MM.1S (cell line): Measurements from ENCODE around the gene PIGU.
"Not testable (repeated sequence)": the region's sequence is repeated elsewhere in the genome, so short reads cannot be mapped to it uniquely, and the experiment has no call there.

Experiments
- DNase-seq: peaks from one replicate; pipeline ENCODE4 v3.0.0-alpha.2; 2015
- H2AFZ ChIP-seq: fragments of 300-600 bp; sonication (generic); 2 replicates; pipeline ENCODE4 v1.6.0; 2016; ENCODE audit warnings: antibody characterized with exemption, low read length
- H3F3A ChIP-seq: fragments of 300-600 bp; sonication (generic); 2 replicates; pipeline ENCODE4 v1.6.1; 2016; ENCODE audit warnings: mild to moderate bottlenecking, antibody characterized with exemption, low read length, moderate library complexity, mixed read lengths; ENCODE audit not compliant: insufficient read depth
- H3K27ac ChIP-seq: fragments of 300-600 bp; sonication (generic); 2 replicates; pipeline ENCODE4 v1.5.1; 2016; ENCODE audit warnings: mild to moderate bottlenecking, low read length
- H3K27me3 ChIP-seq: fragments of 300-600 bp; sonication (generic); replicated peaks from 2 replicates; pipeline ENCODE4 v1.6.0; 2016; ENCODE audit warnings: low read length; ENCODE audit not compliant: insufficient read depth
- H3K36me3 ChIP-seq: fragments of 300-600 bp; sonication (generic); replicated peaks from 2 replicates; pipeline ENCODE4 v1.6.1; 2016; ENCODE audit warnings: mild to moderate bottlenecking, low read length, mixed read lengths; ENCODE audit not compliant: insufficient read depth
- H3K4me1 ChIP-seq: fragments of 300-600 bp; sonication (generic); 2 replicates; pipeline ENCODE4 v1.6.1; 2016; ENCODE audit warnings: low read length, mixed read lengths
- H3K4me2 ChIP-seq: fragments of 300-600 bp; sonication (generic); 2 replicates; pipeline ENCODE4 v1.6.0; 2016; ENCODE audit warnings: low read depth, low read length
- H3K4me3 ChIP-seq: fragments of 300-600 bp; sonication (generic); 2 replicates; pipeline ENCODE4 v1.5.1; 2016; ENCODE audit warnings: low read length, mixed read lengths
- H3K79me2 ChIP-seq: fragments of 300-600 bp; sonication (generic); 2 replicates; pipeline ENCODE4 v1.6.1; 2016; ENCODE audit warnings: mixed run types, low read length, mixed read lengths
- H3K9ac ChIP-seq: fragments of 300-600 bp; sonication (generic); 2 replicates; pipeline ENCODE4 v1.6.1; 2016; ENCODE audit warnings: low read length, mixed read lengths
- H3K9me2 ChIP-seq: fragments of 300-600 bp; sonication (generic); replicated peaks from 2 replicates; pipeline ENCODE4 v1.6.1; 2016; ENCODE audit warnings: mild to moderate bottlenecking, low read length, mixed read lengths; ENCODE audit not compliant: insufficient read depth
- H3K9me3 ChIP-seq: fragments of 300-600 bp; sonication (generic); replicated peaks from 2 replicates; pipeline ENCODE4 v1.6.1; 2016; ENCODE audit warnings: mild to moderate bottlenecking, low read length, mixed read lengths; ENCODE audit not compliant: insufficient read depth
- H4K20me1 ChIP-seq: fragments of 300-600 bp; sonication (generic); 2 replicates; pipeline ENCODE4 v1.6.1; 2016; ENCODE audit warnings: mild to moderate bottlenecking, low read length, moderate library complexity, mixed read lengths; ENCODE audit not compliant: insufficient read depth
- CTCF ChIP-seq: fragments of 300-600 bp; sonication (generic); IDR thresholded peaks from 2 replicates; pipeline ENCODE4 v1.5.1; 2016; ENCODE audit warnings: antibody characterized with exemption, low read length, mixed read lengths
- EZH2 ChIP-seq: fragments of 300-600 bp; sonication (generic); optimal IDR thresholded peaks from 2 replicates; pipeline ENCODE3; 2017; ENCODE audit warnings: low read depth, mild to moderate bottlenecking, antibody characterized with exemption, low read length, mixed read lengths
- EZH2phosphoT487 ChIP-seq: fragments of 300-600 bp; sonication (generic); IDR thresholded peaks from 2 replicates; pipeline ENCODE4 v1.6.1; 2018; ENCODE audit warnings: antibody characterized with exemption, low read length

The PIGU gene

GRCh38 chr20:34621036-34621343 is 55.9 kb downstream of the PIGU start:
- Histone ChIP-seq H3K36me3 (no peaks in the 10 kb centered on the region), H3K27ac (no peak overlapping the region), H2AFZ (no peak overlapping the region), H4K20me1 (no peaks in the 10 kb centered on the region), H3K9ac (no peak overlapping the region), H3K4me2 (no peak overlapping the region), H3K9me3 (no peaks in the 10 kb centered on the region), H3K27me3 (no peaks in the 10 kb centered on the region), H3K79me2 (no peaks in the 10 kb centered on the region), H3K9me2 (no peaks in the 10 kb centered on the region), H3F3A (no peaks in the 10 kb centered on the region), H3K4me1 (0 out of 2 replicates have a peak, but pooled peaks cover 3% of the 10 kb centered on the region), H3K4me3 (no peak overlapping the region)
- TF ChIP-seq EZH2phosphoT487 (no peak), EZH2 (no peak), CTCF (no peak)
- no peak for DNase-seq

- Histone ChIP-seq H3K27me3 (no peaks in the 10 kb centered on the region), H3K9me2 (no peaks in the 10 kb centered on the region), H3K79me2 (no peaks in the 10 kb centered on the region), H3K9ac (no peak overlapping the region), H2AFZ (no peak overlapping the region), H3F3A (no peaks in the 10 kb centered on the region), H3K36me3 (no peaks in the 10 kb centered on the region), H3K9me3 (no peaks in the 10 kb centered on the region), H4K20me1 (no peaks in the 10 kb centered on the region), H3K4me1 (0 out of 2 replicates have a peak, but pooled peaks cover 3% of the 10 kb centered on the region), H3K27ac (no peak overlapping the region), H3K4me2 (no peak overlapping the region), H3K4me3 (no peak overlapping the region)
- DNase-seq, result no peak
- TF ChIP-seq EZH2 (no peak), CTCF (no peak), EZH2phosphoT487 (no peak)
Measured at GRCh38 chr20:34618676-34619075, 58.2 kb downstream of the PIGU start.

- H3K4me3 ChIP-seq, H3K9me2 ChIP-seq, H3K9ac ChIP-seq, H4K20me1 ChIP-seq, H2AFZ ChIP-seq, H3K27ac ChIP-seq, H3K36me3 ChIP-seq, H3K4me2 ChIP-seq, H3K79me2 ChIP-seq, H3F3A ChIP-seq, DNase-seq, H3K9me3 ChIP-seq, H3K4me1 ChIP-seq, H3K27me3 ChIP-seq: not testable (repeated sequence)
Measured at GRCh38 chr20:34616913-34617312, 60.0 kb downstream of the PIGU start.

GRCh38 chr20:34615477-34615876 is 61.4 kb downstream of the PIGU start:
- TF ChIP-seq CTCF (no peak), EZH2 (no peak)
- Histone ChIP-seq H3K4me2 (no peak overlapping the region), H3K4me3 (no peak overlapping the region), H3K4me1 (no peaks in the 10 kb centered on the region), H3K27ac (no peak overlapping the region), H3F3A (no peaks in the 10 kb centered on the region), H3K36me3 (no peaks in the 10 kb centered on the region), H3K9me2 (no peaks in the 10 kb centered on the region), H3K9me3 (no peaks in the 10 kb centered on the region), H3K27me3 (no peaks in the 10 kb centered on the region), H4K20me1 (no peaks in the 10 kb centered on the region), H3K9ac (no peak overlapping the region), H3K79me2 (no peaks in the 10 kb centered on the region), H2AFZ (no peak overlapping the region)
- no peak for DNase-seq

GRCh38 chr20:34611976-34612375 is 64.9 kb downstream of the PIGU start:
- H3K4me1 ChIP-seq, H2AFZ ChIP-seq, H3K9me2 ChIP-seq, H3K36me3 ChIP-seq, H3K4me2 ChIP-seq, H3K27ac ChIP-seq, H3K9me3 ChIP-seq, H3K4me3 ChIP-seq, H3K9ac ChIP-seq, DNase-seq, H3K79me2 ChIP-seq, H3F3A ChIP-seq, H4K20me1 ChIP-seq, H3K27me3 ChIP-seq: not testable (repeated sequence)
